Endothelial cell of hepatic sinusoid (primary cell): ENCODE measurements around the gene GATA1.

Experiments
- in situ Hi-C: cut with HindIII; loops from 2 replicates; pipeline ENCODE4 v1.10.0; 2017; ENCODE audit warnings: low sequenced_read_pairs

GATA1 gene

DNA sequence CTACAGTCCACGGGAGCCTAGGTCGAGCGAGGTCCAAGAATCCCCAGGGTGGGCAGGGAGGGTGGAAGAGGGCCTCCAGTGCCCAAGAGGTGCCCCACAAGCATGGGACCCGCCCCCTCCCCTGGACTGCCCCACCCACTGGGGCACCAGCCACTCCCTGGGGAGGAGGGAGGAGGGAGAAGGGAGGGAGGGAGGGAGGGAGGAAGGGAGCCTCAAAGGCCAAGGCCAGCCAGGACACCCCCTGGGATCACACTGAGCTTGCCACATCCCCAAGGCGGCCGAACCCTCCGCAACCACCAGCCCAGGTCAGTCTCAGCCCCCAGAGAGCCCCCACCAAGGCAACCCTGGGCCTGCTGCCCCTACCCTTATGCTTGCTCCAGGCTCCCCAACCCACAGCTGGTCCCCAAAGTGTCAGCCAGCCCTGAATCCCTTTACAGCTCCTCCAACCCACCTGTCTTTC lies at the start of gene GATA1:
Gene GATA1, plus strand, starts transcription at position 250 of the 460 bp plus-strand sequence. CDS start 4,520 bp downstream, outside the sequence.
- in situ Hi-C loops, result no loop called here

DNA sequence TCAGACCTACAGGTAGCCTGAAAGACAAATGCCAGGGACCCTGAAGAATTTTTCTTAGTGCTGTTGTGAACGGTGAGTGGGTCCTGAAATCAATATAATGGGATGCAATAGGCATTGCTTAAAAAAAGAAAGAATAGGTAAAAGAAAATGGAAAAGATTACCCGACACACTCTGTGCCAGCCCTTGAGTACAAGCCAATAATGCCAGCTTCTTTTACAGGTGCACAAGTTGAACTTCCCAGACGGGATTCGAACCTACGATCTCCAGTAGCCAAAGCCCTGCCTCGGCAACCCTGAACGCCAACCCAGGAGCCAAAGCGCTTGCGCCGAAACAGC lies 49.5 kb upstream of the GATA1 start:
- in situ Hi-C loops, result no loop called here

DNA sequence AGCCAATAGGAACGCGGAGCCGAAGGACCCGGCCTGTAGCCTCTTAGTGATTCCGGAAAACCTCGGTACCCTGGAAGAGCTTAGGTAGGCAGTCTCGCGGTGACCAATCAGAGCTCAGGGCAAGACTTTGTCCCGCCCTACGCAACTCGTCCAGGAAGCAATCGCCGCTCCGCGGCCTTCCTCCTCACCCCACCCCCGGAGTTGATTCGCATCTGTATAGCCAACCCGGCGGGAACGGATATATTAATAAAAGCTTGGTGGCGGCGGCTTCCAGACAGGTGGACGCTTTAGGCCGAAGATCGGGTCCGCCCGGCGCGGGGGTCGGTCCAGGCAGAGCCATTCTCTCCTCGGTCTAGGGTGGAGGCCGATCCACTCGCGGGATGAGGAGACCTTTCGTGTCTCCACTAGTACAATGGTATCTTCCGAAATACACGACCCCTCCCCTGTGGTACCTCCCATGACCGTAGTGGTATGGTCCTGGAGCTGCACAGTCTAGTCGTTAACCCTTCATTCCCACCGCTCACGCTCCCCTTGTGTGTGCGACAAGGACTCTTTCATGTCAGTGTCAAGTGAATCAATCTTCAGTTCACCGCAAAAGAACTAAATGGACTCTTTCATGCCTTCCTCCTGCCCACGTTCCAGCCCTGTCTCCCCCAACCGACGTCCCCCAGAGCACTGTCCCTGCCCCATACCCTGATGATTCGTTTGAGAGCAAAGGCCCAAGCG lies 49.0 kb upstream of the GATA1 start:
- in situ Hi-C loops, result no loop called here

DNA sequence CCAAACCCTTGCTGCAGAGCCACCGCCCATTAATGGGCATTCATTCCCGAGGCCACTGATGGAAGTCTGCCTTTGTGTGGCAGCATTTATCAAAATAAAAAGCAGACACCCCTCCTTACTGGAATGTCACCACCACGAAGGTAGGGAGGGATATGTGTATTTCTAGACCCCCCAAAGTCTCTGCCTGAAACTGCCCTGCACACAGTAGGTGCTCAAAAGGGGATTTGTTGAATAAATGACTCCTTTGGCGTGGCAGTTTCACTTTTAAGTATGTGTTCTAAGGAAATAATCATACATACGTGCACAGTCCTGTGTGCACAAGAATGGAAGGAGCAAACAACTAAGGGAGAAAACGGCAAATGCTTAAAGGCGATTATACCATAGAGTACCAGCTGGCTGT lies 48.5 kb upstream of the GATA1 start:
- in situ Hi-C loops, result no loop called here

DNA sequence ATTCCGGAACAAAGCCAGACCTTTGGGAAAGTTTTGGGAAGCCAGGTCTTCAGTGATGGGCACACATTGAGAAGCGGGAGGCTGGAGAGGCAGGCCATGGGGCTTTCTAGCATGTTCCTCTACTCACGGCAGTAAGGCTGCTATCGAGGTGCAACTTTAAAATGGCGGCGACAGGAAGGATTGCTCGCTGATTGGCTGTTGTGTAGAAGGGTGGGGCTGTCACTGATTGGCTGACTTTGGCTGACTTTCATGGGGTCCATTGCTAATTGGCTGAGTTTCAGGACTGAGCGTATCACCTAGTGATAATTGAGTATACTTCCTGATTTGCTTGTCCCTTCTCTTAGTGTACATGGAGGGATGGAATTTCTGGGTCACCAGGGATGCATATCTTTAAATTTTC lies 44.6 kb upstream of the GATA1 start:
- in situ Hi-C loops, result no loop called here

DNA sequence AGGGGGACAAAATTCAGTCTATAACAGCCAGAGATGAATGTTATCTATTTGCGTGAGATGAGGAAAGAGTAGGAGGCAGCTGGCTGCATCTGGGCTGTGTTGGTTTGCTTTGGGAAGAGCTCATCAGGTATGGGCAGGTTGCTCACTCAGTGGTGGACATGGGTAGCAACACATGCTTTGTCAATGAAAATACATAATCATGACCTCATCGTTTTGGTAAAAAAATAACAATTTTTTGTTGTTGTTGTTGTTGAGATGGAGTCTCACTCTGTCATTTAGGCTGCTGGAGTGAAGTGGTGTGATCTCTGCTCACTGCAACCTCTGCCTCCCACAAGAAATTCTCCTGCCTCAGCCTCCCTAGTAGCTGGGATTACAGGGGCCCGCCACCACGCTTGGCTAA lies 41.2 kb upstream of the GATA1 start:
- in situ Hi-C loops, result no loop called here

DNA sequence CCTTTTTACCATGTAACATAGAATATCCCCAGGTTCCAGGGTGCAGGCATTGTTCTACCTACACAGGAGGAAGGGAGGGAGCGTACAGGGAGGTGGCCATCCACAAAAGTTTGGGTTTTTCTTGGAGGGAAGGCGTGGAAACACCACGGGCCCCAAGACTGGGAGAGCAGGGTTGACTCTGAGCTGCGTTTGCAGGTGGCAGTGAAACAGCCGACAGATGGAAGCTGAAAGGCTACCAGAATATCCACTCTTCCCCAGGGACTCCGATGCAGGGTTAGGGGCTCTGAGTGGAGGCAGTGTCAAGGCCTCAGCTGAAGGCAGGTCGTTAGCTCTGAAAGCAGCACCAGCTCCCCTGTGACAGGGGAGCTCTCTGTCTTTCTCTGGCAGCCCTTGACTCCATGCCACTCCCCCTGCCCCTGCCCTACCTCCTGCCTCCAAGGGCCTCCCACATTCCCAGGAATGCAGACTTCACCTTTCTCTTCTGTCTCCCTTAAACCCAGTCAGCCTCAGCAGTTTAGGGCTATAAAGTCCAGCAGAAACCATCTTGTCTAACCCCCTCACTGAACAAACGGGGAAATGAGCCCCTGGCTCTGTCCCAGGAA lies 38.9 kb upstream of the GATA1 start:
- in situ Hi-C loops, result no loop called here

DNA sequence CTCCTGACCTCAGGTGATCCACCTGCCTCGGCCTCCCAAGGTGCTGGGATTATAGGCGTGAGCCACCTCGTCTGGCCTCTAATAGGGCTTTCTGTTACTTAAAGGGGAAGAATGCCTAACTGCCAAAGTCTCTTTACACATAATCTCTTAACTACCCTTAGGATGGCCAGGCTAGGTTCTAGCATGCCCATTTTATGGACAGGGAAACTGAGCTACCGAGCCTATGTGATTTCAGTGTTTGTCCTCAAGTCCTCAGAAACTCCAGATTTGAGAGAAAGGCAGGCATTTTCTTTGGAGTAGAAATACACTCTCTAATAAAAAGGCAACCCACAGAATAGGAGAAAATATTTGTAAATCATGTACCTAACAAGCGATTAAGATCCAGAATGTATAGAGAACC lies 37.2 kb upstream of the GATA1 start:
- in situ Hi-C loops, result no loop called here

DNA sequence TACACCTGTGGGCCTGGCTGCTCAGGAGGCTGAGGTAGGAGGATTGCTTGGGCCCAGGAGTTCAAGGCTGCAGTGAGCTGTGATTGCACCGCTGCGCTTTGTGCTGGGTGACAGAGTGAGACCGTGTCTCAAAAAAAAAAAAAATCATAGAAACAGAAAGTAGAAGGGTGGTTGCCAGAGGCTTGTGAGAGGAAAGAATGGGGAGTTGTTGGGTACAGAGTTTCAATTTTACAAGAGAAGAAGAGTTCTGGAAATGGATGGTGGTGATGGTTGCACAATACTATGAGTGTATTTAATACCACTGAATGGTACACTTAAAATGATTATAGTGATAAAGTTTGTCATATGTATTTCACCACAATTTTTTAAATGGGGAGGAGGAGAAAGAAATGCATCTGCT lies 35.0 kb upstream of the GATA1 start:
- in situ Hi-C loops, result no loop called here

DNA sequence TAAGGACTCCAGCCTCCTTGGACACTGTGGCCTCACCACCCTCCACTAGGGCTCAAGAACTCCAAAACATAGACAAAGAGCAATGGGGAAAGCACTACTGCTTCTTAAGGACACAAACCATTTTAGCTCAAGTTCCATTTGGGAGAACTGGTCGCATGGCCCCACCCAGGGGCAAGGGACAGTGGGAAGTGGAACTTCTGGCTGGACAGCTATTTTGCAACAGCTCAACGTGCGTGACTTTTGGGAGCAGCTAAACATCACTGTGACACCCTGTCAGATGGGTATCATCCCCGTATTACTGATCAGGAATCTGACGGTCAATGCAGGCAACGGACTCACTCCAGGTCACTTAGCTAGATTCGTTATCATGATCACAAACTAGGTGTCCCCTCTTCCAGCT lies 33.9 kb upstream of the GATA1 start:
- in situ Hi-C loops, result no loop called here

DNA sequence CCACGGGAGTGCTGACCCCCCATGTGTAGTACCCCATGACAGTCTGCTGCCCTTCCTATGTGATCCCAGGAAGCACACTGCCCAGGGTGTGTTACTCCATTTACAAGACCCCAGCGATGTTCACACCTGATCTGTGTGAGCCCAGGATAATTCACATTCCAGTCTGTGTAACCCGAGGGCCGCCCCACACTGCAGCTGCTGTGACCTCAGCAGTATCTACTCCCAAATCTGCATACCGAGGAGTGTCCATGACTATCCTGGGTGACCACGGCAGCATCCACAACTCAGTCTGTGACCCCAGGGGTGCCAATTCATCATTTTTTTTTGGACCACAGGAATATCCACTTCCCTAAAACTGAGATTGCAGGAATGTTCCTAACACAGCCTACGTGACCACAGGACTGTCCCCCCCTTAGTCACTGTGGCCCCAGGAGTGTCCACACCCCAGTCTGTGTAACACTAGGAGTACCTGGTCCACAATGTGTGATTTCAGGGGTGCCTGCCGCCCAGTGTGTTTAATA lies 32.6 kb upstream of the GATA1 start:
- in situ Hi-C loops, result no loop called here

DNA sequence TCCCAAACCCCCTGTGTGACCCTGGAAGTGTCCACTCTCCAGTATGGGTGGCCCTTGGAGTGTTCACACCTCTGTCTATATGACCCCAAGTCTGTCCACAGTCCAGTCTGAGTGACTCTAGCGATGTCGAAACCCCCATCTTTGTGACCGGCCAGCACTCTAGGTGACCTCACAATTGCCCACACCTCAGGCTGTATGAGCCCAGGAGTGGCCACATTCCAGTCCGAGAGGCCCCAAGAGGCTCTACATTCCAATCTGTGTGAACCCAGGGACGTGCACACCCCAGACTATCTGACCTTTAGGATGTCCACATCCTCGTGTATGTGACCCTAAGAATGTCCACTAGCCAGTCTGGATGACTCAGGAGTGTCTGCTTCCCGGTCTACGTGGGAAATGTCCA lies 32.2 kb upstream of the GATA1 start:
- in situ Hi-C loops, result no loop called here

DNA sequence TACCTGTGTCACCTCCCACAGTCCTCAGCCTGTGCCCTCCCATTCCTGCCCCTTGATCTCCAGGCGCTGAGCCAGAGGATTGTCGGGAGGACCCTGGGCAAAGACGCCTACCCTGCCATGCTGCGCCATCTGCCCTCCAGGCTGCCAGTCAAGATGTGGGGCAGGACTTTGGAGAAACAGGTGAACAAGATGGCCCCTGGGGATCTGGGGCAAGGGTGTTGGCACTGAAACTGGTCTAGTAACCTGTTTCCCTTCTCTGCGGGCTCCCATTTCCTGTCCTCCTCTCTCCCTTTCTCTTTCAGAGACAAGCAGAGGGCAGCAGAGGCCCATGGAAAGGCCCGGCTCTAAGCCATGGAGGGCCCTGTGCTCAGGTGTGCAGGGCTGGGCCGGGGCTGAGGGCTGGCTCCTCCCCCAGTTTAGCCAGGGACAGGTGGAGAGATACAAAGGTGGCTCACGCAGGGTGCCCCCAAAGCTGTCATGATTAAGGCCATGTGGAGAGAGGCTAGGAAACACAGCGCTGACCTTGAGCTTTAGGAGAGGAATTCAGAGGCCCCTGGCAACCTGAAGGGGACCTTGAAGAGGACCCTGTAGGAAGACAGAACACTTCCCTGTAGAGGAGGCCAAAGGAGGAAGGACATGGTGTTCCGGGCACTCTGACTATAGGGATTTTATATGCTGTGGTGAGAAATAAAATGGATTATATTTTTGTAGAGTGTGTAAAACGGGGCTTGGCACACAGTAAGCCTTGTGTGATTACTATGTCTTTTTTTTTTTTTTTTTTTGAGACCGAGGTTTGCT lies 24.5 kb upstream of the GATA1 start, which contains the start of gene GLOD5:
Gene GLOD5, plus strand, starts transcription at position 74 of the 798 bp plus-strand sequence. Its CDS starts 44 bp downstream, at position 118.
- in situ Hi-C loops, result no loop called here

DNA sequence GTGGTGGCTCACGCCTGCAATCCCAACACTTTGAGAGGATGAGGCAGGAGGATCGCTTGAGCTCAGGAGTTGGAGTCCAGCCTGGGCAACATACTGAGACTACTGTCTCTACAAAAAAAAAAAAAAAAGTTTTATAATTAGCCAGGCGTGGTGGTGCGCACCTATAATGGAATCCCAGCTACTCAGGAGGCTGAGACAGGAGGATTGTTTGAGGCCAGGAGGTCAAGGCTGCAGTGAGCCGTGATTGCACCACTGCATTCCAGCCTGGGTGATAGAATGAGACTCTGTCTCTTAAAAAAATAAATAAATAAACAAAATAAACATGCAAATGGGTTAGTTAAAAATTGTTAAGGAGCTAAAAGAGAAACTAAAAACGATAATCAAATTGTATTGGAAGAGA lies 17.2 kb upstream of the GATA1 start:
- in situ Hi-C loops, result no loop called here

DNA sequence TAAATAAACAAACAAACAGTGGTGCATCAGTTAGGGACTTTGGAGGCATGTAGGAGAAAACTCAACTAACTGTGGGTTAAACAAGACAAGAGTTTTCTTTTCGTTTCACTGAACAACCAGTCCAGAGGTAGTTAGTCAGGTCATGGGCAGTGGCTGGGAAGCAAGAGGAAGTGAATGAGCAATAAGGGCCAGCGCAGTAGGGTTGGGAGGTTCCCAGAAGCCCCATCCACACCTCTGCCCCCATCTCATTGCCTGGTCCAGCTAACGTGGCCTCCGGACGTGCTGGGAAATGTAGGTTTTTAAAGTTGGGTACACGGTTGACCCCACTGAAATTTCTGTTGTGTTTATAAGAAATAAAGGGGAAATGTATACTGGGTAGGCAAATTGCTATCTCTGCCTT lies 16.1 kb upstream of the GATA1 start:
- in situ Hi-C loops, result no loop called here

DNA sequence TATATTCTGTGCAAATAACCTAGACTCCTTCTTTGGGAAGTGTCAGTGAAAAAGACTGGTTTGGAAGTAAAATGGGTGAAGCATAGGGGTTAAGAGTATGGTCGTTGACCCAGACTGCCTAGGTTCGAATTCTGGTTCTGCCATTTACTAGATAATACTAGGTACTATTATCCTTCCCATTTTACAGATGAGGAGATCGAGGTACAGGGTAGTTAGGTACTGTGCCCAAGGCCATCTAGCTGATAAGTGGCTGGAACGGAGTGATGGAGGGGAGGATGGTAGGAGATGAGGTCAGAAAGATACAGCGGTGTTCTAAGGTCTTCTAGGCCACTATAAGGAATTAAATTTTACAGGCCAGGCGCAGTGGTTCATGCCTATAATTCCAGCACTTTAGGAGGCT lies 13.8 kb upstream of the GATA1 start:
- in situ Hi-C loops, result no loop called here

DNA sequence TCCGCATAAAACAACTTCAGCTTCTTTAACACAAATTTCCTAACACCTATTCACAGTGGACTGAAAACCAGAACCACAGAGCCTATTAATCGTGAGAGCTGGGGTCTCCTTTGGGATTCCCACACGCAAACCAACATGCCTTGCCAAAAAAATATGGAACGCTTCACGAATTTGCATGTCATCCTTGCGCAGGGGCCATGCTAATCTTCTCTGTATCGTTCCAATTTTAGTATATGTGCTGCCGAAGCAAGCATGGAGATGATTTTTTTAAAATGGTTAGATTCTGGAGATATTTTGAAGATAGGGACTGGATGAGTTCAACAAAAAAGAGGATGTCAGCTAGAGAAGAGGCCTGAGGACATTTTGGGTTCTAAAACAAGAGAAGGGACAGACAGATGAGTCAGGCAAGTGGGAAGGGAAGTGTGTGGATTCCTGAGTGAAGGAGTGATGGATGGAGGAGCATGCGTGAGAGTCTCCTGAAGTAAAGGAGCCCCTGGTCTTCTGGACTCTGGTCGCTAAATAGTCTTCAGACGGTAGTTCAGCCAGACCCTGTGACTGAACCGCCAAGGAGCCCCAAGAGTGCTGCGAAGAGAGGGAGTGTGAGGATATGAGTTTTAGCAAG lies 9.5 kb upstream of the GATA1 start:
- in situ Hi-C loops, result no loop called here

DNA sequence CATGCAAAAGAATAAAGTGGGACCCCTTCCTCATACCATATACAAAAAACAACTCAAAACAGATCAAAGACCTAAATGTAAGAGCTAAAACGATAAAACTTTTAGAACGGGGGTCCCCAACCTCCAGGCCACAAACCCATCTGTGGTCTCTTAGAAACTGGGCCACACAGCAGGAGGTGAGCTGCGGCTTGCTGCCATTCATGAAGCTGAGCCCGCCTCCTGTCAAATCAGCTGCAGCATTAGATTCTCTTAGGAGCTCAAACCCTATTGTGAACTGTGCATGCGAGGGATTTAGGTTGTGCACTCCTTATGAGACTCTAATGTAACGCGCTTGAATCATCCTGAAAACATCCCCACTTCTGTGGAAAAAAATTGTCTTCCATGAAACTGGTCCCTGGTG lies 7.0 kb upstream of the GATA1 start:
- in situ Hi-C loops, result no loop called here

DNA sequence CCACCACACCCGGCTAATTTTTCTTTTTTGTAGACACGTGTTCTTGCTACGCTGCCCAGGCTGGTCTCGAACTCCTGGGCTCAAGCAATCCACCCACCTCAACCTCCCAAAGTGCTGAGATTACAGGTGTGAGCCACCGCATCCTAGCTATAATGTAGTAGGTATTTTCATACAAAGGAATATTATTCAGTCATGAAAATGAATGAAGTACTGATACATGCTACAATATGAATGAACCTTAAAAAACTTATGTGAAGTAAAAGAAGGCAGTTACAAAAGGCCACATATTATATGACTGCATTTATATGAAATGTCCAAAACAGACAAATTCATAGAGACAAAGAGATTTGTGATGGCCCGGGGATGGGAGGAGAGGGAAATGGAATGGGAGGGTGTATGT lies 4.7 kb upstream of the GATA1 start:
- in situ Hi-C loops, result no loop called here

DNA sequence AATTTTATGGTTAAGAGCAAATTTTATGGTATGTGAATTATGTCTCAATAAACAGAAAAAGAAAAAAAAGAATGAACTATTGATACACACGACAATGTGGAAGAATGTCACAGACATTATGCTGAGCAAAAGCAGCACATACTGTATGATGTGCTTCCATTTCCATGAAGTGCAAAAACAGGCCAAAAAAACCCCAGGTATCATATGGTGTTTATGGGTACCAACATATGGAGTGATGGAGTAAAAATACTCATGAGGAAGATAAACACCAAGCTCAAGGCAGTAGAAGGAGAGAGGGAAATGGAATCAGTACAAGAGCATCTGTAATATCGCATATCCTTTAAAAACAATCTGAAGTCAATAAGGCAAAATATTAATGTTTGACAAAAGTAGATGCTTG lies 4.2 kb upstream of the GATA1 start:
- in situ Hi-C loops, result no loop called here

DNA sequence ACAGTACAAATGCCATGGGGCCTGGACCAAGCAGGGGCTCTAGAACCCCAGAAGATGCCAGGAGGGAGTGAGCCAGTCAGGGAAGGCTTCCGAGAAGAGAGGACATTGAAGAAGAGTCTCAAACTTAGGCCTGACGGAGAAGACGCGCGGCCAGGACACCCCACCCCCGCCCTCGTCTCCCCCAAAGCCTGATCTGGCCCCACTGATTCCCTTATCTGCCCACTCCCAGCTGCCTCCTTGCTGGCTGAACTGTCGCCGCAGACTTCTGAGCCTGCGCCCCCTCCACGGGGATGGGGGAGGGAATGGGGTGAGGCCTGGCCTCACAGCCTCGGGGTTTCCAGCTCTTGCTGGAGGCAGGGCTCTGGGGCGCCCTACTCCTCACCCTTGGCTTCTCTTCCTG lies 3.6 kb upstream of the GATA1 start:
- in situ Hi-C loops, result no loop called here
